ENCODE measurements around the gene KCTD1. TPM values are rescaled to one million over a fixed set of nuclear protein-coding genes. Genes with fewer than 3 reads are reported as not detected.

Gene KCTD1
- total RNA-seq, 1 donor from 2014 or later: 17.1 TPM

DNA sequence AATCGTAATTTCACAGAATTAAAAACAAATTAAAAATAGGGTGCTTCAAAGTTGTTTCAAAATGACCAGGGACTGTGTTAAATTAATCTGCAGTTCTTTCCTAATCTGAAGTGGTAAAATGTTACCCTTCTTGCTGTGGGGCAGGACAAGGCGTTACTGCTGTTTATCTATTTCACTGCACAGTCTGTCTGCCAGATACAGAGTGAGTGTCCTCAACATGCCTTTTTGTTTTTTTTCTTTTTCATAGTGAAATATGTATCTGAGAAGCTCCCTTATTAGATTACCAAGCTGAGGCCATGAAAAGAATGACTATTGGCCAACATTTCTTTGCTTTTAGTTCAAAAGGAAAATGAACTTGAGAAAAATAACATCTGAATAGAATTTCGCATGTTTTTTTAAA, 38.0 kb downstream of the KCTD1 start:
- Histone ChIP-seq H3K4me1 (peaks cover 8% of the 10 kb centered on the region), H4K20me1 (ENCODE audit: low read depth) (no peaks in the 10 kb centered on the region), H3K27ac (no peak overlapping the region), H2AFZ (replicated peaks) (no peak overlapping the region), H3K27me3 (no peaks in the 10 kb centered on the region), H3K4me2 (no peak overlapping the region), H3K79me2 (ENCODE audit: low read depth) (no peaks in the 10 kb centered on the region), H3K4me3 (no peak overlapping the region), H3K9ac (no peak overlapping the region), H3F3A (ENCODE audit: low read depth) (no peaks in the 10 kb centered on the region), H3K36me3 (no peaks in the 10 kb centered on the region), H3K9me3 (ENCODE audit: low read depth) (no peaks in the 10 kb centered on the region)
- Mint-ChIP-seq H3K27me3 (ENCODE audit: insufficient read depth, low read depth) (peaks cover 4% of the 10 kb centered on the region), H3K9me3 (no peaks in the 10 kb centered on the region), H3K36me3 (peaks cover 4% of the 10 kb centered on the region), H3K4me1 (peaks cover 27% of the 10 kb centered on the region), H3K4me3 (no peak overlapping the region), H3K27ac (no peak overlapping the region)
- DNase-seq (ENCODE audit: low spot score): no peak
- no peak for TF ChIP-seq EZH2phosphoT487 (IDR thresholded peaks at IDR 0.05)
- TF ChIP-seq, protein P1, sequence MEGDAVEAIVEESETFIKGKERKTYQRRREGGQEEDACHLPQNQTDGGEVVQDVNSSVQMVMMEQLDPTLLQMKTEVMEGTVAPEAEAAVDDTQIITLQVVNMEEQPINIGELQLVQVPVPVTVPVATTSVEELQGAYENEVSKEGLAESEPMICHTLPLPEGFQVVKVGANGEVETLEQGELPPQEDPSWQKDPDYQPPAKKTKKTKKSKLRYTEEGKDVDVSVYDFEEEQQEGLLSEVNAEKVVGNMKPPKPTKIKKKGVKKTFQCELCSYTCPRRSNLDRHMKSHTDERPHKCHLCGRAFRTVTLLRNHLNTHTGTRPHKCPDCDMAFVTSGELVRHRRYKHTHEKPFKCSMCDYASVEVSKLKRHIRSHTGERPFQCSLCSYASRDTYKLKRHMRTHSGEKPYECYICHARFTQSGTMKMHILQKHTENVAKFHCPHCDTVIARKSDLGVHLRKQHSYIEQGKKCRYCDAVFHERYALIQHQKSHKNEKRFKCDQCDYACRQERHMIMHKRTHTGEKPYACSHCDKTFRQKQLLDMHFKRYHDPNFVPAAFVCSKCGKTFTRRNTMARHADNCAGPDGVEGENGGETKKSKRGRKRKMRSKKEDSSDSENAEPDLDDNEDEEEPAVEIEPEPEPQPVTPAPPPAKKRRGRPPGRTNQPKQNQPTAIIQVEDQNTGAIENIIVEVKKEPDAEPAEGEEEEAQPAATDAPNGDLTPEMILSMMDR (IDR thresholded peaks at IDR 0.05): no peak
- no peak for TF ChIP-seq EZH2 (IDR thresholded peaks at IDR 0.05)

DNA sequence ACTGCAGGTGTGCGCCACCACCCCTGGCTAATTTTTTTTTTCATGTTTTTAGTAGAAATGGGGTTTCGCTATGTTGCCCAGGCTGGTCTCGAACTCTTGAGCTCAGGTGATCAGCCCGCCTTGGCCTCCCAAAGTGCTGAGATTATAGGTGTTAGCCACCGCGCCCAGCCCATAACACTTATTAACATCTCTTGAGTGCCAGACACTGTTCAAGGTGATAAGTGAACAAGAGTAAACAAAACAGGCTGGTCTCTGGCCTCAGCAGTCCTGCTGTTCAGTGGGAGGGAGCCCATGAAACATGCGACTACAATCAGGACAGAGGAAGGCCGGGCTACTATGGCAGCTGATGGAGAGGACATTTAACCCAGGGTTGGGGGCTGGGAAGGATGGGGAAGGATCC, 42.3 kb downstream of the KCTD1 start:
- TF ChIP-seq EZH2 (IDR thresholded peaks at IDR 0.05) (no peak), EZH2phosphoT487 (IDR thresholded peaks at IDR 0.05) (no peak)
- TF ChIP-seq, protein P1 (IDR thresholded peaks at IDR 0.05): no peak
- no peaks in the 10 kb centered on the region for H4K20me1 ChIP-seq (ENCODE audit: low read depth)
- H3K9me3 ChIP-seq (ENCODE audit: low read depth): no peaks in the 10 kb centered on the region
- H3K27me3 ChIP-seq: no peaks in the 10 kb centered on the region
- no peak for DNase-seq (ENCODE audit: low spot score)
- peaks cover 8% of the 10 kb centered on the region for H3K4me1 ChIP-seq
- peaks cover 8% of the 10 kb centered on the region for H3K36me3 Mint-ChIP-seq
- H3K4me3 Mint-ChIP-seq: no peak overlapping the region
- H3K9ac ChIP-seq: no peak overlapping the region
- no peaks in the 10 kb centered on the region for H3K79me2 ChIP-seq (ENCODE audit: low read depth)
- H2AFZ ChIP-seq (replicated peaks): no peak overlapping the region
- H3K4me2 ChIP-seq: no peak overlapping the region
- no peaks in the 10 kb centered on the region for H3K9me3 Mint-ChIP-seq
- H3K36me3 ChIP-seq: no peaks in the 10 kb centered on the region
- H3F3A ChIP-seq (ENCODE audit: low read depth): no peaks in the 10 kb centered on the region
- peaks cover 24% of the 10 kb centered on the region for H3K4me1 Mint-ChIP-seq
- no peaks in the 10 kb centered on the region for H3K27me3 Mint-ChIP-seq (ENCODE audit: insufficient read depth, low read depth)
- H3K27ac ChIP-seq: no peak overlapping the region
- no peak overlapping the region for H3K4me3 ChIP-seq
- no peak overlapping the region for H3K27ac Mint-ChIP-seq

DNA sequence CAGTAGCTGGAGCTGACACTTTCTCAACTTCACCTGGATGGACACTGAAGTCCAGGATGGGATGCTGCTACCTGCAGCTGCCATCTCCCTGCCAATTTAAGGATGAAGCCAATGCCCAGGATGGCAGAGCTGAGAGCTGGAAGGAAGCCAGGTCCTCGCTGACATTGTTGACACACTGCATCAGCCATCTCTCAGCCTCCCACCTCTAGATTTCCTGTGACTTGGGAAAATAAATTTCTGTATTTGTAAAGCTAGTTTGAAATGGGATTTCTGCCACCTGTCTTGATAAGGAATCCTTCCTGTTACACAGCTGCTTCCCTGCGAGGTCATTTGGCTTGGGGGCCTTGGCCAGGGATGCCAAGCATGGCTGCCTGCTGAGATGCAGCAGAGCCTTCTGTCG, 43.5 kb downstream of the KCTD1 start:
- Histone ChIP-seq H3K27ac (no peak overlapping the region), H3K27me3 (no peaks in the 10 kb centered on the region), H3K9me3 (ENCODE audit: low read depth) (no peaks in the 10 kb centered on the region), H2AFZ (replicated peaks) (no peak overlapping the region), H3F3A (ENCODE audit: low read depth) (no peaks in the 10 kb centered on the region), H3K4me3 (no peak overlapping the region), H3K4me2 (no peak overlapping the region), H3K79me2 (ENCODE audit: low read depth) (no peaks in the 10 kb centered on the region), H3K4me1 (peaks cover 8% of the 10 kb centered on the region), H3K36me3 (no peaks in the 10 kb centered on the region), H3K9ac (no peak overlapping the region), H4K20me1 (ENCODE audit: low read depth) (no peaks in the 10 kb centered on the region)
- H3K27ac Mint-ChIP-seq: no peak overlapping the region
- no peak for DNase-seq (ENCODE audit: low spot score)
- TF ChIP-seq EZH2 (IDR thresholded peaks at IDR 0.05) (no peak), EZH2phosphoT487 (IDR thresholded peaks at IDR 0.05) (no peak)
- TF ChIP-seq, protein P1 (IDR thresholded peaks at IDR 0.05): no peak
- H3K4me3 Mint-ChIP-seq: no peak overlapping the region
- peaks cover 14% of the 10 kb centered on the region for H3K36me3 Mint-ChIP-seq
- peaks cover 20% of the 10 kb centered on the region for H3K4me1 Mint-ChIP-seq
- no peaks in the 10 kb centered on the region for H3K9me3 Mint-ChIP-seq
- peaks cover 2% of the 10 kb centered on the region for H3K27me3 Mint-ChIP-seq (ENCODE audit: insufficient read depth, low read depth)

Data from neural progenitor cell (in vitro differentiated cells).